Fibroblast of lung (primary cell): ENCODE data around the gene COX18.

Experiments
- EZH2 ChIP-seq: IDR thresholded peaks from 2 replicates; pipeline ENCODE4 v1.5.1; 2012; ENCODE audit warnings: low read length, control low read depth, mild to moderate bottlenecking; ENCODE audit errors: missing control alignments
- TF ChIP-seq, protein P1 (sequence below), 2 donors: IDR thresholded peaks in 1 of 2; conservative IDR thresholded peaks in 1 of 2; 1 replicate in 1 of 2; 2 replicates in 1 of 2; pipeline ENCODE4 v1.5.1; 2011 to 2012; ENCODE audit warnings: low read length in 2 of 2, control low read depth in 1 of 2, inconsistent platforms in 1 of 2, low read depth in 1 of 2, mild to moderate bottlenecking in 1 of 2

DNA sequence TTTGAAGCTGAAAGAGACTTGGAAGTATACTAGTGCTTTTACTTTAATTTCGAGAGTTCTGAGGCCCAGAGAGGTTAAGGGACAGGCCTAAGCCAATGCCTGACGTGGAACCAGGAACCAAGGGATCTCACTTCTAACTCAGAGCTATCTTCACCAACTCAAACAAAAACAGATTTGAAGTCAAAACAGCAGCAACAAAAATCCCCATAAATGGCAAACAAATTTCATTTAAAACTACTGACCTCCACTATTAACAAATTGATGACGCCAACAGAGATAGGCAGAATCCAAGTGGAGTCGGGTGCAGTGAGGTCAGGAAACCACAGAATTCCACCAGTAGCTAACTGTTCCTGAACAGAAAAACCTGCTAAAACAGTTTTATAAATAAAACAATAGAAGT lies 5.0 kb downstream of the COX18 start:
- no peak for TF ChIP-seq EZH2
- TF ChIP-seq, protein P1, sequence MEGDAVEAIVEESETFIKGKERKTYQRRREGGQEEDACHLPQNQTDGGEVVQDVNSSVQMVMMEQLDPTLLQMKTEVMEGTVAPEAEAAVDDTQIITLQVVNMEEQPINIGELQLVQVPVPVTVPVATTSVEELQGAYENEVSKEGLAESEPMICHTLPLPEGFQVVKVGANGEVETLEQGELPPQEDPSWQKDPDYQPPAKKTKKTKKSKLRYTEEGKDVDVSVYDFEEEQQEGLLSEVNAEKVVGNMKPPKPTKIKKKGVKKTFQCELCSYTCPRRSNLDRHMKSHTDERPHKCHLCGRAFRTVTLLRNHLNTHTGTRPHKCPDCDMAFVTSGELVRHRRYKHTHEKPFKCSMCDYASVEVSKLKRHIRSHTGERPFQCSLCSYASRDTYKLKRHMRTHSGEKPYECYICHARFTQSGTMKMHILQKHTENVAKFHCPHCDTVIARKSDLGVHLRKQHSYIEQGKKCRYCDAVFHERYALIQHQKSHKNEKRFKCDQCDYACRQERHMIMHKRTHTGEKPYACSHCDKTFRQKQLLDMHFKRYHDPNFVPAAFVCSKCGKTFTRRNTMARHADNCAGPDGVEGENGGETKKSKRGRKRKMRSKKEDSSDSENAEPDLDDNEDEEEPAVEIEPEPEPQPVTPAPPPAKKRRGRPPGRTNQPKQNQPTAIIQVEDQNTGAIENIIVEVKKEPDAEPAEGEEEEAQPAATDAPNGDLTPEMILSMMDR (conservative IDR thresholded peaks at IDR 0.05 in 1 of 2, IDR thresholded peaks at IDR 0.05 in 1 of 2; ENCODE audit: low read depth in 1 of 2, low read length in 2 of 2) = no peak
